HG03095 (cell line): ENCODE measurements around the gene MTHFD2L.

ENCODE experiments used
- ATAC-seq: cut with Tn5 transposase; IDR thresholded peaks from one replicate; pipeline ENCODE4 v1.9.1; 2021; ENCODE audit warnings: moderate library complexity; ENCODE audit not compliant: unreplicated experiment

Gene MTHFD2L

DNA sequence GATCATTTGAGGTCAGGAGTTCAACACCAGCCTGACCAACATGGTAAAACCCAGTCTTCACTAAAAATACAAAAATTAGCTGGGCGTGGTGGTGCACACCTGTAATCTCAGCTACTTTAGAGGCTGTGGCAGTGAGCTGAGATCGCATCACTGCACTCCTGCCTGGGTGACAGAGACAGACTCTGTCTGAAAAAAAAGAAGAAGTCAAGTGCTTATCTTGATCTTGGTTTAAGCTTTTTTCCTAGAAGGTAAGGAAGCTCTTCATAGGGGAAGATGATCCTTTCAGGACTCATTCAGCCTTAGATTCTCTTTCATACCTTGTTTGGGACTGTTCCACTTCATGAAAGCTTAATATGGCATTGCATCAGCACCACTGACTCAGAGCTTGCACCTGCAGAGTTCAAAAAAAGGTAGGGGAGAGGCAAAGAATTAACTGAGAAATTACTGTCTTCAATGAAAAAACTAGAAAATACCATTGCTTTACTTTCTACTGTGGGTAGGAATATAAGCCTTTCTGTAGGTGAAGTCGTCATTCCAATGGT is 79.6 kb downstream of the MTHFD2L start:
- no peak for ATAC-seq

- no peak for ATAC-seq
Measured at GRCh38 chr4:74244049-74244448, 86.1 kb downstream of the MTHFD2L start.

- no peak for ATAC-seq
Measured at GRCh38 chr4:74252933-74253332, 95.0 kb downstream of the MTHFD2L start.

GRCh38 chr4:74254386-74254785 is 96.5 kb downstream of the MTHFD2L start:
- no peak for ATAC-seq

DNA sequence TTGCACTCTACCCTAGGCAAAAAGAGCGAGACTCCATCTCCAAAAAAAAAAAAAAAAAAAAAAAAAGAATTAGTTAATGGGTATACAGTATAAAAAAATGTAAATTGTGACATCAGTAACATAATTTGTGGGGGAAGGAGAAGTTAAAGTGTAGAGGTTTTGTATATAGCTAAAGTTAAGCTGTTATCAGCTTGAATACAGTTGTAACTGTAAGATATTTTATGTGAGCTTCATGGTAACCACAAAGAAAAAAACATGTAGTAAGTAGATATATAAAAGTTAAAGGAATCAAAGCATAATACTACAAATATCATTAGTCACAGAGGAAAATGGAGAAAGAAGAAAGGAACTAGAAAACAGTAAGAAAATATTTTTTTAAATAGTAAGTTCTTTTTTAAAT is 97.2 kb downstream of the MTHFD2L start:
- ATAC-seq = no peak

DNA sequence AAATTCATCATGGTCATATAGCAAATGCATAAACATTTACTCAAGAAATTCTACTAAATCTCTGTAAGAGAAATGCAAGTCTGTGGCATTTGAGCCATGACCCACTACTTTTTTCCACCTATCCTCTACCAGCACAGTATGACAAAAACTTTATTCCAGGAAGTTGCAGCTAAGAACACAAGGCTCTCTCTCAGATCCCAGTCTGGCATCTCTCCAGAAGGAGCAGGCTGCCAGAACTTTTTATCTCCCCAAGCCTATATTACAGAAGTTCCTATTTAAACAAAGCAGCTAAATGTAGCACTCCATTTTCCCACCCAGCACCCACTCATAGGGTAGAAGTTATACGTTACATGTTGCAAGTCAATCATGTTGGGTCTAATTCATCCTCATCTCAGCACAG is 101.0 kb downstream of the MTHFD2L start:
- ATAC-seq = no peak

DNA sequence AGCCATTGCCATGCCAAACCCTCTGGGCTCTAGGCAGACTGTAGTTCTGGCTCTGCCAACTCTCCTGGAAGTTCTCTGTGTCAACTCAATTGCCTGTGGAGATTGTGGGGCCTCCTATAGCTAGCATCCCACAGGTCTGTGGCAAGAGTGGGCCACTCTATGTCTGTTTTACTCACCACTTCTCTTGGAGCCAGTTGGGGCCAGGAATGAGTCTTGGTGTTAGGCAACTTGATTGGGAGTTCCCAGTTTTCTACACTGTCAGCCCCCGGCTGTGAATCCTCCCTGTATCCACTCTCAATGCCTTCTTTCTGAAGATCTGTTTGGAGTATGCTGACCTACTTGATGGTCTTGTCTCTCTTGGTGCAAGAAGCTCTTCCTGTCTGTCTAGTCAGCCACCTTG is 102.1 kb downstream of the MTHFD2L start:
- no peak for ATAC-seq

GRCh38 chr4:74262522-74262921 is 104.6 kb downstream of the MTHFD2L start:
- ATAC-seq = no peak

GRCh38 chr4:74263551-74263950 is 105.6 kb downstream of the MTHFD2L start:
- no peak for ATAC-seq

GRCh38 chr4:74266081-74266480 is 108.2 kb downstream of the MTHFD2L start:
- ATAC-seq = no peak

DNA sequence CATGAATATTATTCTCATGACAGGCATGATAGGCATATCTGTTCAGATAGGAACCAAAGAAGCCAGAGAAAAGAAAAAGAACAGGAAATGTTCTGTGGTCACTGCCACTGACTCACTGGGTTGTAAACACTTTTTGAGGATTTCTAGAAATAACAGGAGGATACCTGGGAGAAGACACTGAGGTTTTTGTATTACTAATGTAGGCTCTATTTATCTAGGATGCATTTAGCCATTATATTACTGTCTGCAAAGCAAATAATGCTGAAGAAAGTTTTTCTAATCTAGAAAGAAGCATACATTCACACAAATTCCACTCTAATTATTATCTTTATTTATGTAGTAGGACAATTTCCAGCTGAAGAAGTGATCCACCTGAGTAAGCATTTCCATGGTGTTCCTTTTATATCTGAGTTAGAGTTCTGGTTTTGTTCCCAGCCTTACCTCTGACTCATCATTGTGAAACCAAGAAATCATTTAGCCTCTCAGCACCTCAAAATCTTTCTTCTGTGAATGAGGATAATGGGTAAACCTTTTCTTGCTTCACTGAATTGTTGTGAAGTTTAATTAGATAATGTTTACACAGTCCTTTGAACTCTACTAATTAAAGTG is 110.2 kb downstream of the MTHFD2L start:
- no peak for ATAC-seq

- no peak for ATAC-seq
Measured at GRCh38 chr4:74268643-74269042, 110.7 kb downstream of the MTHFD2L start.

GRCh38 chr4:74278490-74278889 is 120.6 kb downstream of the MTHFD2L start:
- no peak for ATAC-seq

GRCh38 chr4:74279716-74280115 is 121.8 kb downstream of the MTHFD2L start:
- ATAC-seq = no peak

DNA sequence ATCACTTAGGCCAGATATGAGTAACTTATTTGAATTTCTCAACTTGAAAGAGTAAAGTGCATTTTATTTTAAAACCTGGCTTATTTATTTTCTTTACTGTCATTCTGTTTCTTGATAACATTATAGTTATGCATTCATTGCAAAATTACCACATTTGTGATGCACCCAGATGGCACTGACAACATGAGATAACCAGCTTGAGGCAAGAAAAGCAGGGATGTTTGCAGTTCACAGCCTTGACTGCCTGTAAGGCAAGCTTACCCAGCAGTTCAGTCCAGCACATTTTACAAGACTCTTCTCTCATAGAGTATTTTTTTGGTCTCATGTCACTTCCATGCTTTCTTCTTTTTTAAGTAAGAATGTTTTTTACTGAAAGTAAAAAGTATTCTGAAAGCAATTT is 125.0 kb downstream of the MTHFD2L start:
- no peak for ATAC-seq

DNA sequence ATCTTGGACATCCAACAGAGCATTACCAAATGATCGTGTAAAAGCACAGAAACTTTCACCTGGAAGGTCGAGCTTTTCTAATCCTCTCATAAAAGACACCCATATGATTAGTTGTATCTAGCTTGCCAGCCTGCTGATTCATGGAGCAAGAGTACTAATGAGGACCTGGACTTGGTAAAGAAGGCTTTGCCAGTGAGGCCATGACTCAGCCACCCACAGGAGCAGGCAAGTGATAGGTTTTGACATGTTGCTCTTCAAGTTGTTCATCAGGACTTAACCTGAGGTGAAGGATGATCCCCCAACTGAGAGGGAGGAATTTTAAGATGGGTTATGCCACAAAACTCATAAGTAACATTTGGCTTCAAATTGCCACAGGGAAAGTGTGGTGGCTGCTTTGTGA is 125.7 kb downstream of the MTHFD2L start:
- ATAC-seq = no peak

- ATAC-seq = no peak
Measured at GRCh38 chr4:74284053-74284452, 126.1 kb downstream of the MTHFD2L start.

DNA sequence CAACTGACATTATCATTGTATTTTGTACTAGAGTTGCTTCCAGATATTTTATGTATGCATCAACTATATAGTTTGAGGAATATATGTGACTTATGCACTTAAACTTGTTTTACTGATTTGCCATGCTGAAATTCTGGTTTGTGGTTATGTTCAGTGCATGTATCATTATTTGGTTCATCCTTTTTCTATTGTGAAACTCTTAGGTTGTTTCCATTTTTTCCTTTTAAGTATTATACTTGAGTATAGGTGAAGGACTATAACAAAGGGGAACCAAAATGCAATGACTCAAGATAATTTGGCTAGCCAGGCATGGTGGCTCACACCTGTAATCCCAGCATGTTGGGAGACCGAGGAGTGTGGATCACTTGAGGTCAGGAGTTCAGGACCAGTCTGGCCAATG is 129.2 kb downstream of the MTHFD2L start:
- ATAC-seq = no peak

GRCh38 chr4:74287791-74288190 is 129.9 kb downstream of the MTHFD2L start:
- ATAC-seq = no peak

DNA sequence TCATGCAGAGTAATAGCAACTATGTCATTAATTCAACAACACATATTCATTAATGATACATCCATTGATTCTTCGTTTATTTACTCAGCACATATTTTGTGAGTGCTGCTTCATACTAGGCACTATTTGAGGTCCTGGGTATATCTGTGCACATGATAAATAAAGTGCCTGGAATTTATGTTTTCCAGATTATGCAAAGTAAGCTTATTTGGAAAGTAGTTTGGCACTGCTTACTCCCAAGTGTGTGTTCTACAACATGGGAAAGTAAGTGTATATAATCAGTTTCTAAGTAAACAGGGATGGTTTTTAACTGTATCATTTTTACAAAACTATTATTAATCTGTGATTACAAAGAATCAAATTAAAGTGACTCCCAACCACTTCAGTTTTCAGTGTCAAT is 133.6 kb downstream of the MTHFD2L start:
- ATAC-seq = no peak

GRCh38 chr4:74292111-74292870 is 134.4 kb downstream of the MTHFD2L start:
- ATAC-seq = no peak

- no peak for ATAC-seq
Measured at GRCh38 chr4:74293558-74293957, 135.6 kb downstream of the MTHFD2L start.
